NCI-H1417 treated with DMSO at 0.1 percent for 48 hours (cell line): ENCODE results near the gene MEA1.

ENCODE experiments used
- DNase-seq: peaks from one replicate; lab custom pipeline; 2025; lab: John Stamatoyannopoulos, UW

MEA1 gene

GRCh38 chr6:43038727-43039126, 25.0 kb upstream of the MEA1 start:
- no peak for DNase-seq

DNA sequence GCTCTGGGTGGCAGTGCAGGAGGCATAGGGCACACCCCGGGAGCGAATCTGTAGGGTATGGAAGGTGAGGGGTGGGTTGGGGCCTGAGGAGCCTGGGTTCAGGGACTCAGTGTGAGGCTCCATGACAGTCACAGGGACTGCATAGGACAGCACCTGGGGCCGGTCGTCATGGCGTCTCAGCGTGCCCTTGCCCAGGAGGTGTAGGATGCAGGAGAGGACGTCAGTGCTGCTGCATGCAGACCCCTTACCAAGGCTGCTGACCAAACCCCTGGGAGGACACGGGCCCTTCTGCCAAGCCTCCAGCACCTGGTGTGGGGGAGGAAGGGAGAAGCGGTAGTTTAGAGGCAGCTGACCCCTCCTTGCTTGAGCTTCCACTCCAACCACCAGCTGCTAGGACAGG, 24.0 kb upstream of the MEA1 start:
- DNase-seq, result no peak

- DNase-seq, result no peak
Observed at GRCh38 chr6:43037197-43037596, 23.5 kb upstream of the MEA1 start.

GRCh38 chr6:43036712-43037111, 23.0 kb upstream of the MEA1 start:
- DNase-seq, result no peak

DNA sequence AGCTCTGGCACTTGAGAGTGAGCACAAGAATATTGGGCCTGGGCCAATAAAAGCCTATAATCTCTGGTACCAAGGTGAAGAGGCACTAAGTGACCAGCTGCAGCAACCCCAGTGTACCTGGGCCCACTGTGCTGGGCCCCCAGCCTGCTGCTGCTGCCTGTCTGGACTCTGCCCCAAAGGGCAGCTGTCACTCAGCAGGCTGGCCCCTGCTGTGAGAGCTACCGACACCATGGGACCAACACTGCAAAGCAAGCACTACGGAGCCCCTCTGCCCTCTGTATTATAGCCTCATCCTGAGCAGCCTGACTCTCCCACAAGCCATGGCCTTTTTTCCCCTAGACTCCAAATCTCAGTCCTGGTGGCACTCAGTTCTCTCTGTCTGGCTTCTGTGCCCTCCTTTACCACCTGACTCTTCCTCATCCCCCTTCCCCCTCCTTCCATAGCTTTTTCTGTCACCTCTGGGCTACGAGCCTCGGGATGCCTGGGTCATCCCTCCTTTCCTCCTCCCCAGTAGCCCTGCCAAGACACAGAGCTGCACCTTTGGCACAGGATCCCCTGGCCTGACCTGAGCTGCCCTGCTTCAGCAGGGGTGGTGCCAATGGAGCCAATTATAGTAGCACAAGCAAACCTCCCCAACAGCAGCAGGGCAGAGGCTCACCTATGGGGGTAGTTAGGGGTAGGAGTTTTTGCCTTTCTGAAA, 21.9 kb upstream of the MEA1 start:
- DNase-seq, result no peak

DNA sequence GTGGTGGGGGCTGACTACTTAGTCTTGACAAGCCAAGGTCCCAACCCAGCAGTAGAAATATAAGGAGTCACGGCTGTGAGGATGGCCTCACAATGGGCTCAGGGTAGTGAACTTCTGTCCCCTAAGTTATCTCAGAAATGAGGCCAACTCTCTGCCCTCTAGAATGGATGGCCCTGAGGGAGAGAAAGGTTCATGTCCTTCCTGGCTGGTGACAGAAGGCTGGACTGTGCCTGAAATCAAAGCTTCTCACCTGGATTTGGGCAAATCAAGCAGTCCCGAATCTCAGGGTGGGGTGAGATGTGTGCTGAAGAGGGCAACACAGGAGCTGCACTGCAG, 20.4 kb upstream of the MEA1 start:
- no peak for DNase-seq

GRCh38 chr6:43033496-43034189, 19.9 kb upstream of the MEA1 start:
- no peak for DNase-seq

GRCh38 chr6:43032326-43032725, 18.6 kb upstream of the MEA1 start:
- DNase-seq, result no peak

GRCh38 chr6:43029120-43029519, 15.4 kb upstream of the MEA1 start:
- DNase-seq, result no peak

DNA sequence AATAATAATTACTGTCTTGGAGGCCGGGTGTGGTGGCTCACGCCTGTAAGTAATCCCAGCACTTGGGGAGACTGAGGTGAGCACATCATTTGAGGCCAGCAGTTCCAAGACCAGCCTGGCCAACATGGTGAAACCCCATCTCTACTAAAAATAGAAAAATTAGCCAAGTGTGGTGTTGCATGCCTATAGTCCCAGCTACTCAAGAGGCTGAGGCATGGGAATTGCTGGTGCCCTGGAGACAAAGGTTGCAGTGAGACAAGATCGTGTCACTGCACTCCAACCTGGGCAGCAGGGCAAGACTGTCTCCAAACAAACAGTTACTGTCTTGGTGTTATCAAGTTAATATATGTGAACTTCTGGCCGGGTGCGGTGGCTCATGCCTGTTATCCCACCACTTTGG, 12.6 kb upstream of the MEA1 start:
- DNase-seq, result no peak

- no peak for DNase-seq
Observed at GRCh38 chr6:43024436-43024835, 10.7 kb upstream of the MEA1 start.

GRCh38 chr6:43021270-43022047, 7.7 kb upstream of the MEA1 start, which contains the start of gene RRP36:
RRP36 (plus strand) TSS chr6:43021623; CDS start chr6:43021655, 32 bp downstream.
- DNase-seq, result no peak

GRCh38 chr6:43020847-43021246, 7.1 kb upstream of the MEA1 start:
- no peak for DNase-seq

GRCh38 chr6:43020052-43020705, 6.4 kb upstream of the MEA1 start:
- DNase-seq, result no peak

GRCh38 chr6:43019152-43019551, 5.4 kb upstream of the MEA1 start:
- DNase-seq, result no peak

- DNase-seq, result no peak
Observed at GRCh38 chr6:43016943-43017334, 3.2 kb upstream of the MEA1 start.

DNA sequence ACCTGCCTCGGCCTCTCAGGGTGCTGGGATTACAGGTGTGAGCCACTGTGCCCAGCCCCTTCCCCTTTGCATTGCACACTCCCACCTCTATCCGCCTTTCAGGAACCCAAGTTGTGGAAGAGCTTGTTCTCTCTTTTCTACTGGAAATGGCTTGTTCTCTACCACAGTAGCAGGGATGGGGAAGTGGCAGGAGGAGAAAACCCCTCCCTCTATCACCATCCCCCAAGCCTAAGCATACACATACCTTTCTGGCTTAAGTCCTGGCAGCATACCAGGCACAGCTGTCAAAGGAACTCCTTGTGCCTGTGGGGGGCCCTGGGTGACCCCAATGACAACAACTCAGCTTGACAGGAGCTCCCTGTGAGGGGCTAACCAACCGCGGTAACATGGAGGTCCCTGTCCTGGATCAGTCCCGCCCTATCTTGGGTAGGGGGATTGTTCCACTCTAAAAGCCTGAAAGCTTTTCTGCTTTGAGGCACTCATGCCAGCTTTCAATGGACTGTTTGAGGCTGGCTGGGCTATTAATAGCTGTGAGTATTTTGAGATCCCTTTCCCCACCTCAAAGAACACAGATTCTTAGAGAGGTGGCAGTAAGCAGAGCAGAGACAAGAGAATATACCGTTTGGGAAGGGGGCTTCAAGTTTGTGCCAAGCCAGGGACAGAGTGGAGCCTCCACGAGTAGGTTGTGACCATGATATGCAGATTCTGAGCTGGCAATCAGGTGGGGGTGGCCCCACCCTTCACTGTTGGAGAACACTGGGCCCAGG, 2.6 kb upstream of the MEA1 start:
- DNase-seq, result no peak

GRCh38 chr6:43014434-43014909, 726 bp upstream of the MEA1 start:
- DNase-seq, result no peak

GRCh38 chr6:43013097-43013842, 476 bp downstream of the MEA1 start:
- DNase-seq, result no peak

DNA sequence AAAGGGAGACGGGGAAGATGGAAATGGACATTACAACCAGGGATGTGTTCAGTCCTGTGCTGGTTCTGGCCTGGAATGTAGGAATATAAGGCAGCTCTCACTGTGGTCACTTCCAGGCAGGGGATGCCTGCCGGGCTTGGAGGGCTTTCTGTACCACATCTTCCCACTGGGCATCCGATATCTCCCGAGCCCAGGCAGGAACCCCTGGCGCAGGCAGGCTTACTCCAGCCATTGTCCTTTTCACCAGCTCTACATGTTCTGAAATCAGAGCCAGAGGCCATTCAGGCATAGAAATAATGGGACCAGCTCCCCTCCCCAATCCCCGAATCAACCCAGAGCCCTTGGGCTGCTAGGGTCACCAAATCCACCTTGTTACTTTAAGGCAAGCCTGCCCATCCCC, 1.4 kb downstream of the MEA1 start:
- no peak for DNase-seq

DNA sequence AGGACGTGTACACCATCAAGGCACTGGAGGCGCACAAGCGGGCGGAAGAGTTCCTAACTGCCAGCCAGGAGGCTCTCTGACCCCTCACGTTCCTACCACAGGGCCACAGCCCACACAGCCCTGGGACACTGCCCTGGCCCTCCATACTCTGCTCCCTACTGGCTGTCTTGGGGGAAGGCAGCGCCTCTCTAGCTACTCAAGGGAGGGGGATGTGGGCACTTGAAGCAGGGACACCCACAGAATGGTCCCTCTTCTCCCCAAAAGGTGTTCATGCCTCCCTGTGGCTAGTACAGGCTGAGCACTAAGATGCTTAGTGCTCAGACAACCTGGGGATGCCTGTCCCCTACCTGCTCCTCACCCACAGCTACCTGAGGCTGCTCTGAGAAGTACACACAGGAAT, 2.5 kb downstream of the MEA1 start:
- no peak for DNase-seq
